GM12878 (cell line): ENCODE results near the gene SCN4A. TPM values are rescaled to one million over a fixed set of nuclear protein-coding genes. Genes with fewer than 3 reads are reported as not detected.

Experiments used
- ATAC-seq: fragments of 200-7000 bp; cut with Tn5 transposase; 3 replicates; pipeline ENCODE4 v1.9.1; 2020; ENCODE audit warnings: mild to moderate bottlenecking, moderate library complexity
- BruUV-seq: library from RNA; stranded (reverse); fragments of 400-500 nt; replicated peaks from 2 replicates; lab custom pipeline; 2021; lab: Mats Ljungman, UMichigan
- CTCF ChIA-PET: fragments of 300-600 bp; sonication (Branson Sonifier 250); formaldehyde crosslinking; extraction: SDS; loops from one replicate; lab custom pipeline; 2021; ENCODE audit warnings: inconsistent platforms; lab: Yijun Ruan, JAX
- POLR2A ChIA-PET: fragments of 350-600 bp; formaldehyde crosslinking; extraction: SDS; loops from one replicate; lab custom pipeline; 2021; ENCODE audit warnings: inconsistent platforms; lab: Charles Lee
- RAD21 ChIA-PET: fragments of 300-600 bp; sonication (Branson Sonifier 250); formaldehyde crosslinking; loops from one replicate; lab custom pipeline; 2023; ENCODE audit warnings: antibody characterized with exemption; ENCODE audit not compliant: unreplicated experiment; lab: Charles Lee
- SMC1A ChIA-PET: fragments of 300-600 bp; sonication (Branson Sonifier 250); formaldehyde crosslinking; loops from one replicate; lab custom pipeline; 2023; ENCODE audit not compliant: unreplicated experiment, uncharacterized antibody; lab: Charles Lee
- DNase-seq: peaks from one replicate; pipeline ENCODE4 v3.0.0-alpha.2; 2011; ENCODE audit warnings: low read depth, low spot score
- FAIRE-seq: peaks from 3 replicates; lab custom pipeline; 2011; peaks lifted over from hg19 to GRCh38; lab: Jason Lieb, UNC
- H2AFZ ChIP-seq: 2 replicates; pipeline ENCODE4 v1.6.0; 2011; ENCODE audit warnings: low read depth, low read length, control low read depth; ENCODE audit not compliant: control insufficient read depth
- H3K27ac ChIP-seq: 2 replicates; pipeline ENCODE4 v1.5.1; 2011; ENCODE audit warnings: control low read depth; ENCODE audit not compliant: control insufficient read depth, insufficient read depth
- H3K27me3 ChIP-seq, 2 experiments: replicated peaks in 1 of 2; 2 replicates each; pipeline versions ENCODE4 v1.6.0 to v1.6.1; 2011; ENCODE audit warnings: low read length in 1 of 2; ENCODE audit not compliant: control insufficient read depth in 2 of 2, insufficient read depth in 2 of 2
- H3K36me3 ChIP-seq, 2 experiments: 2 replicates each; pipeline ENCODE4 v1.5.1; 2011; ENCODE audit warnings: low read length in 1 of 2; ENCODE audit not compliant: control insufficient read depth in 2 of 2, insufficient read depth in 2 of 2
- H3K4me1 ChIP-seq: 2 replicates; pipeline ENCODE4 v1.6.1; 2011; ENCODE audit warnings: mild to moderate bottlenecking, low read length, moderate library complexity, mixed read lengths; ENCODE audit not compliant: control insufficient read depth, insufficient read depth
- H3K4me2 ChIP-seq: 2 replicates; pipeline ENCODE4 v1.6.0; 2011; ENCODE audit warnings: control low read depth; ENCODE audit not compliant: control insufficient read depth, insufficient read depth
- H3K4me3 ChIP-seq: fragments of 200-600 bp; sonication (generic); 2 replicates; pipeline ENCODE4 v1.5.1; 2016
- H3K79me2 ChIP-seq: 2 replicates; pipeline ENCODE4 v1.6.0; 2011; ENCODE audit warnings: low read length; ENCODE audit not compliant: control insufficient read depth, insufficient read depth
- H3K9ac ChIP-seq: 2 replicates; pipeline ENCODE4 v1.8.0; 2011; ENCODE audit warnings: low read length, control low read depth, mixed read lengths; ENCODE audit not compliant: control insufficient read depth, insufficient read depth
- H3K9me3 ChIP-seq: replicated peaks from 3 replicates; pipeline ENCODE4 v1.5.1; 2011; ENCODE audit warnings: mild to moderate bottlenecking, low read length; ENCODE audit not compliant: control insufficient read depth, insufficient read depth
- H4K20me1 ChIP-seq: 2 replicates; pipeline ENCODE4 v1.6.0; 2011; ENCODE audit not compliant: control insufficient read depth, insufficient read depth
- CREB1 ChIP-seq: IDR thresholded peaks from 2 replicates; pipeline ENCODE4 v1.6.1; 2012; ENCODE audit warnings: low read depth, mild to moderate bottlenecking, inconsistent platforms
- ETV6 ChIP-seq, 2 experiments: fragments of 450-650 bp in 1 of 2; IDR thresholded peaks in 1 of 2; conservative IDR thresholded peaks in 1 of 2; 2 replicates each; pipeline ENCODE4 v1.6.1; 2014; ENCODE audit warnings: antibody characterized with exemption in 1 of 2, borderline replicate concordance in 1 of 2, low read depth in 1 of 2, mild to moderate bottlenecking in 1 of 2, moderate library complexity in 1 of 2
- GATAD2B ChIP-seq: fragments of 450-650 bp; conservative IDR thresholded peaks from 2 replicates; pipeline ENCODE4 v1.6.1; 2017; ENCODE audit warnings: low read depth, mild to moderate bottlenecking, moderate library complexity
- JUND ChIP-seq: IDR thresholded peaks from 2 replicates; pipeline ENCODE4 v1.6.1; 2012; ENCODE audit warnings: low read depth, mild to moderate bottlenecking, low read length, improper control_type of control experiment, moderate library complexity
- LARP7 ChIP-seq: fragments of 450-650 bp; IDR thresholded peaks from 2 replicates; pipeline ENCODE4 v1.6.1; 2017; ENCODE audit warnings: mild to moderate bottlenecking
- RAD51 ChIP-seq: fragments of 450-650 bp; IDR thresholded peaks from 2 replicates; pipeline ENCODE4 v1.6.1; 2016; ENCODE audit warnings: moderate library complexity, mild to moderate bottlenecking, inconsistent platforms
- SIN3A ChIP-seq: IDR thresholded peaks from 2 replicates; pipeline ENCODE4 v1.6.1; 2012; ENCODE audit warnings: low read depth, low read length, improper control_type of control experiment
- ZNF207 ChIP-seq: fragments of 450-650 bp; IDR thresholded peaks from 2 replicates; pipeline ENCODE4 v1.6.1; 2014; ENCODE audit warnings: antibody characterized with exemption, mild to moderate bottlenecking, borderline replicate concordance
- WGBS: methylation state at CpG from one replicate; pipeline ENCODE4 v1.1.6; 2016; ENCODE audit warnings: low lambda C conversion rate; ENCODE audit not compliant: insufficient replicate concordance, insufficient coverage; ENCODE audit errors: missing lambda C conversion rate; 5-methylcytosine and 5-hydroxymethylcytosine counted together
- in situ Hi-C: fragments of 300-500 bp; cut with MboI; formaldehyde crosslinking; loops from 9 replicates; pipeline ENCODE4 v1.14.3; 2018; ENCODE audit warnings: mixed read lengths
- intact Hi-C: fragments of 100-400 bp; cut with micrococcal nuclease; formaldehyde crosslinking; loops from one replicate; pipeline ENCODE4 v1.14.2; 2022; ENCODE audit not compliant: unreplicated experiment
- polyA plus RNA-seq, 11 experiments: library from polyadenylated mRNA; depleted of rRNA in 4 of 11; unstranded in 6 of 11; stranded (reverse) in 5 of 11; fragments of >200 nt; fragmentation: Nextera tagmentation in 4 of 11; fragmentation: Illumina TruSeq in 1 of 11; extraction: Ambion mirVana in 4 of 11; extraction: Trizol in 1 of 11; gene quantifications; 1 replicate in 1 of 11; 2 replicates in 10 of 11; pipeline versions ENCODE4 v1.2.1 to v1.2.3, GENCODE V29; 2011 to 2016; ENCODE audit warnings: inconsistent platforms in 2 of 11, missing spikeins in 2 of 11, low read depth in 1 of 11
- total RNA-seq, 4 experiments: library from RNA; depleted of rRNA in 3 of 4; stranded (reverse); fragments of >200 nt in 3 of 4; fragmentation: Illumina TruSeq in 1 of 4; extraction: Trizol in 1 of 4; gene quantifications; 2 replicates each; pipeline versions ENCODE4 v1.2.1 to v1.2.3, GENCODE V29; 2013 to 2021
- TF ChIP-seq, protein P1 (sequence below): fragments of 450-650 bp; IDR thresholded peaks from 2 replicates; pipeline ENCODE4 v1.6.1; 2017; ENCODE audit warnings: mild to moderate bottlenecking, moderate library complexity
- TF ChIP-seq, protein P2 (sequence below): fragments of 450-650 bp; IDR thresholded peaks from 2 replicates; pipeline ENCODE4 v1.6.1; 2016; ENCODE audit warnings: mild to moderate bottlenecking, moderate library complexity, borderline replicate concordance
- TF ChIP-seq, protein P3 (sequence below): fragments of 450-650 bp; IDR thresholded peaks from 2 replicates; pipeline ENCODE4 v1.6.1; 2017; ENCODE audit warnings: antibody characterized with exemption, mild to moderate bottlenecking, moderate library complexity

The SCN4A gene
- total and polyA plus RNA-seq, 10 of the 15 experiments (the other 5 are each of a cell fraction or from before 2014, with no cell fraction given) = under 0.01 to 0.15 (median 0.07) TPM; not detected in 4

DNA sequence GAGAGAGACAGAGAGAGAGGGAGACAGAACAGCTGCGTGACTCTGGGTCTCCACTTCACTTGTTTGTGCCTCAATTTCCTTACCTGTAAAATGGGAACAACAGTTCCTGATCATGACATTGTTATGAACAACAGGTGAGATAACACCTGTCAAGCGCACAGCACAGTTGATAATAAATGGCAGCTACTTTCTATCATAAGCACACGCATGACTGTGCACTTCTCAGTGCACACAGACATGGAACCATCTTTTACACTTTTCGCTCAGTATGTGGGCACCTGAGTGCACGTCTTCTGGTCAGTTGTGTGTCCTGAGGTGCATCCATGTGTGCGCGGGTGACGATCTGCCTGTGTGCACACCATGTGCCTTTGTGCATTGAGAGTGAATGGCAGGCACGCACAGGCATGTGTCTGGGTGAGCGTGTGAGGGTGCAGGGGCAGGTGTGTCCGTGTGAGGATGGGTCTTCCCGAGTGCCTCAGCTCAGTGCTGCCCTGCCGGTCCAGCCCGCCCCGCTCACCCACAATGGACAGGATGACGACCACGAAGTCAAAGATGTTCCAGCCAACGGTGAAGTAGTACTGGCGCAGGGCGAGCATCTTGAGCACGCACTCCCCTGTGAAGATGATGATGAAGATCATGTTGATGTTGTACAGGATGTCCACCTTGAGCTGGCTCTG is 30.3 kb downstream of the SCN4A start:
- intact Hi-C loops = no loop called here
- no peak overlapping the region for H3K4me3 ChIP-seq
- ATAC-seq = no peak
- CTCF ChIA-PET = interaction anchor here (0.9 to 1.5 kb wide), 3 partner anchors 8 to 23 kb away, joined by 3 to 5 read pairs (median 4); partner anchors contain the start of gene CD79B
- no TSS peak for BruUV-seq
- H3K9me3 ChIP-seq = no peaks in the 10 kb centered on the region; the same call in 2 of the 3 replicates
- H3K4me1 ChIP-seq = peaks cover 18% of the 10 kb centered on the region
- H3K36me3 ChIP-seq = no peaks in the 10 kb centered on the region
- no peaks in the 10 kb centered on the region for H3K27me3 ChIP-seq
- WGBS = 77% methylated on average over 21 of the region's 21 CpGs
- H4K20me1 ChIP-seq = no peaks in the 10 kb centered on the region
- TF ChIP-seq, protein P1, sequence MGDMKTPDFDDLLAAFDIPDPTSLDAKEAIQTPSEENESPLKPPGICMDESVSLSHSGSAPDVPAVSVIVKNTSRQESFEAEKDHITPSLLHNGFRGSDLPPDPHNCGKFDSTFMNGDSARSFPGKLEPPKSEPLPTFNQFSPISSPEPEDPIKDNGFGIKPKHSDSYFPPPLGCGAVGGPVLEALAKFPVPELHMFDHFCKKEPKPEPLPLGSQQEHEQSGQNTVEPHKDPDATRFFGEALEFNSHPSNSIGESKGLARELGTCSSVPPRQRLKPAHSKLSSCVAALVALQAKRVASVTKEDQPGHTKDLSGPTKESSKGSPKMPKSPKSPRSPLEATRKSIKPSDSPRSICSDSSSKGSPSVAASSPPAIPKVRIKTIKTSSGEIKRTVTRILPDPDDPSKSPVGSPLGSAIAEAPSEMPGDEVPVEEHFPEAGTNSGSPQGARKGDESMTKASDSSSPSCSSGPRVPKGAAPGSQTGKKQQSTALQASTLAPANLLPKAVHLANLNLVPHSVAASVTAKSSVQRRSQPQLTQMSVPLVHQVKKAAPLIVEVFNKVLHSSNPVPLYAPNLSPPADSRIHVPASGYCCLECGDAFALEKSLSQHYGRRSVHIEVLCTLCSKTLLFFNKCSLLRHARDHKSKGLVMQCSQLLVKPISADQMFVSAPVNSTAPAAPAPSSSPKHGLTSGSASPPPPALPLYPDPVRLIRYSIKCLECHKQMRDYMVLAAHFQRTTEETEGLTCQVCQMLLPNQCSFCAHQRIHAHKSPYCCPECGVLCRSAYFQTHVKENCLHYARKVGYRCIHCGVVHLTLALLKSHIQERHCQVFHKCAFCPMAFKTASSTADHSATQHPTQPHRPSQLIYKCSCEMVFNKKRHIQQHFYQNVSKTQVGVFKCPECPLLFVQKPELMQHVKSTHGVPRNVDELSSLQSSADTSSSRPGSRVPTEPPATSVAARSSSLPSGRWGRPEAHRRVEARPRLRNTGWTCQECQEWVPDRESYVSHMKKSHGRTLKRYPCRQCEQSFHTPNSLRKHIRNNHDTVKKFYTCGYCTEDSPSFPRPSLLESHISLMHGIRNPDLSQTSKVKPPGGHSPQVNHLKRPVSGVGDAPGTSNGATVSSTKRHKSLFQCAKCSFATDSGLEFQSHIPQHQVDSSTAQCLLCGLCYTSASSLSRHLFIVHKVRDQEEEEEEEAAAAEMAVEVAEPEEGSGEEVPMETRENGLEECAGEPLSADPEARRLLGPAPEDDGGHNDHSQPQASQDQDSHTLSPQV = no peak
- TF ChIP-seq, protein P2, sequence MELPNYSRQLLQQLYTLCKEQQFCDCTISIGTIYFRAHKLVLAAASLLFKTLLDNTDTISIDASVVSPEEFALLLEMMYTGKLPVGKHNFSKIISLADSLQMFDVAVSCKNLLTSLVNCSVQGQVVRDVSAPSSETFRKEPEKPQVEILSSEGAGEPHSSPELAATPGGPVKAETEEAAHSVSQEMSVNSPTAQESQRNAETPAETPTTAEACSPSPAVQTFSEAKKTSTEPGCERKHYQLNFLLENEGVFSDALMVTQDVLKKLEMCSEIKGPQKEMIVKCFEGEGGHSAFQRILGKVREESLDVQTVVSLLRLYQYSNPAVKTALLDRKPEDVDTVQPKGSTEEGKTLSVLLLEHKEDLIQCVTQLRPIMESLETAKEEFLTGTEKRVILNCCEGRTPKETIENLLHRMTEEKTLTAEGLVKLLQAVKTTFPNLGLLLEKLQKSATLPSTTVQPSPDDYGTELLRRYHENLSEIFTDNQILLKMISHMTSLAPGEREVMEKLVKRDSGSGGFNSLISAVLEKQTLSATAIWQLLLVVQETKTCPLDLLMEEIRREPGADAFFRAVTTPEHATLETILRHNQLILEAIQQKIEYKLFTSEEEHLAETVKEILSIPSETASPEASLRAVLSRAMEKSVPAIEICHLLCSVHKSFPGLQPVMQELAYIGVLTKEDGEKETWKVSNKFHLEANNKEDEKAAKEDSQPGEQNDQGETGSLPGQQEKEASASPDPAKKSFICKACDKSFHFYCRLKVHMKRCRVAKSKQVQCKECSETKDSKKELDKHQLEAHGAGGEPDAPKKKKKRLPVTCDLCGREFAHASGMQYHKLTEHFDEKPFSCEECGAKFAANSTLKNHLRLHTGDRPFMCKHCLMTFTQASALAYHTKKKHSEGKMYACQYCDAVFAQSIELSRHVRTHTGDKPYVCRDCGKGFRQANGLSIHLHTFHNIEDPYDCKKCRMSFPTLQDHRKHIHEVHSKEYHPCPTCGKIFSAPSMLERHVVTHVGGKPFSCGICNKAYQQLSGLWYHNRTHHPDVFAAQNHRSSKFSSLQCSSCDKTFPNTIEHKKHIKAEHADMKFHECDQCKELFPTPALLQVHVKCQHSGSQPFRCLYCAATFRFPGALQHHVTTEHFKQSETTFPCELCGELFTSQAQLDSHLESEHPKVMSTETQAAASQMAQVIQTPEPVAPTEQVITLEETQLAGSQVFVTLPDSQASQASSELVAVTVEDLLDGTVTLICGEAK = no peak
- TF ChIP-seq GATAD2B (no peak), ETV6 (conservative IDR thresholded peaks at IDR 0.05 in 1 of 2, IDR thresholded peaks at IDR 0.05 in 1 of 2; ENCODE audit: borderline replicate concordance in 1 of 2, low read depth in 1 of 2) (no peak), CREB1 (no peak), RAD51 (no peak), SIN3A (no peak), ZNF207 (no peak), JUND (no peak), LARP7 (no peak)
- TF ChIP-seq, protein P3, sequence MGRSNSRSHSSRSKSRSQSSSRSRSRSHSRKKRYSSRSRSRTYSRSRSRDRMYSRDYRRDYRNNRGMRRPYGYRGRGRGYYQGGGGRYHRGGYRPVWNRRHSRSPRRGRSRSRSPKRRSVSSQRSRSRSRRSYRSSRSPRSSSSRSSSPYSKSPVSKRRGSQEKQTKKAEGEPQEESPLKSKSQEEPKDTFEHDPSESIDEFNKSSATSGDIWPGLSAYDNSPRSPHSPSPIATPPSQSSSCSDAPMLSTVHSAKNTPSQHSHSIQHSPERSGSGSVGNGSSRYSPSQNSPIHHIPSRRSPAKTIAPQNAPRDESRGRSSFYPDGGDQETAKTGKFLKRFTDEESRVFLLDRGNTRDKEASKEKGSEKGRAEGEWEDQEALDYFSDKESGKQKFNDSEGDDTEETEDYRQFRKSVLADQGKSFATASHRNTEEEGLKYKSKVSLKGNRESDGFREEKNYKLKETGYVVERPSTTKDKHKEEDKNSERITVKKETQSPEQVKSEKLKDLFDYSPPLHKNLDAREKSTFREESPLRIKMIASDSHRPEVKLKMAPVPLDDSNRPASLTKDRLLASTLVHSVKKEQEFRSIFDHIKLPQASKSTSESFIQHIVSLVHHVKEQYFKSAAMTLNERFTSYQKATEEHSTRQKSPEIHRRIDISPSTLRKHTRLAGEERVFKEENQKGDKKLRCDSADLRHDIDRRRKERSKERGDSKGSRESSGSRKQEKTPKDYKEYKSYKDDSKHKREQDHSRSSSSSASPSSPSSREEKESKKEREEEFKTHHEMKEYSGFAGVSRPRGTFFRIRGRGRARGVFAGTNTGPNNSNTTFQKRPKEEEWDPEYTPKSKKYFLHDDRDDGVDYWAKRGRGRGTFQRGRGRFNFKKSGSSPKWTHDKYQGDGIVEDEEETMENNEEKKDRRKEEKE = no peak
- TF ChIP-seq, all 136 proteins: peak for 0
- ChIA-PET RAD21 (no interaction called here), SMC1A (no interaction called here), POLR2A (interaction anchor here (1.8 kb wide), 1 partner anchor 9 kb away, joined by 4 read pairs; no protein-coding TSS in a partner anchor)
- H3K79me2 ChIP-seq = no peaks in the 10 kb centered on the region
- DNase-seq (no peak), FAIRE-seq (no peak)
- H3K4me2 ChIP-seq = no peak overlapping the region
- H3K9ac ChIP-seq = no peak overlapping the region
- H3K27ac ChIP-seq = no peak overlapping the region
- in situ Hi-C loops = no loop called here
- no peak overlapping the region for H2AFZ ChIP-seq
